GM12878 (cell line): ENCODE results near the gene MALRD1. TPM values are rescaled to one million over a fixed set of nuclear protein-coding genes. Genes with fewer than 3 reads are reported as not detected.

Source experiments
- ATAC-seq: fragments of 200-7000 bp; cut with Tn5 transposase; 3 replicates; pipeline ENCODE4 v1.9.1; 2020; ENCODE audit warnings: mild to moderate bottlenecking, moderate library complexity
- BruUV-seq: library from RNA; stranded (reverse); fragments of 400-500 nt; replicated peaks from 2 replicates; lab custom pipeline; 2021; lab: Mats Ljungman, UMichigan
- CTCF ChIA-PET: fragments of 300-600 bp; sonication (Branson Sonifier 250); formaldehyde crosslinking; extraction: SDS; loops from one replicate; lab custom pipeline; 2021; ENCODE audit warnings: inconsistent platforms; lab: Yijun Ruan, JAX
- POLR2A ChIA-PET: fragments of 350-600 bp; formaldehyde crosslinking; extraction: SDS; loops from one replicate; lab custom pipeline; 2021; ENCODE audit warnings: inconsistent platforms; lab: Charles Lee
- RAD21 ChIA-PET: fragments of 300-600 bp; sonication (Branson Sonifier 250); formaldehyde crosslinking; loops from one replicate; lab custom pipeline; 2023; ENCODE audit warnings: antibody characterized with exemption; ENCODE audit not compliant: unreplicated experiment; lab: Charles Lee
- SMC1A ChIA-PET: fragments of 300-600 bp; sonication (Branson Sonifier 250); formaldehyde crosslinking; loops from one replicate; lab custom pipeline; 2023; ENCODE audit not compliant: unreplicated experiment, uncharacterized antibody; lab: Charles Lee
- DNase-seq: peaks from one replicate; pipeline ENCODE4 v3.0.0-alpha.2; 2011; ENCODE audit warnings: low read depth, low spot score
- FAIRE-seq: peaks from 3 replicates; lab custom pipeline; 2011; peaks lifted over from hg19 to GRCh38; lab: Jason Lieb, UNC
- H2AFZ ChIP-seq: 2 replicates; pipeline ENCODE4 v1.6.0; 2011; ENCODE audit warnings: low read depth, low read length, control low read depth; ENCODE audit not compliant: control insufficient read depth
- H3K27ac ChIP-seq: 2 replicates; pipeline ENCODE4 v1.5.1; 2011; ENCODE audit warnings: control low read depth; ENCODE audit not compliant: control insufficient read depth, insufficient read depth
- H3K27me3 ChIP-seq, 2 experiments: replicated peaks in 1 of 2; 2 replicates each; pipeline versions ENCODE4 v1.6.0 to v1.6.1; 2011; ENCODE audit warnings: low read length in 1 of 2; ENCODE audit not compliant: control insufficient read depth in 2 of 2, insufficient read depth in 2 of 2
- H3K36me3 ChIP-seq, 2 experiments: 2 replicates each; pipeline ENCODE4 v1.5.1; 2011; ENCODE audit warnings: low read length in 1 of 2; ENCODE audit not compliant: control insufficient read depth in 2 of 2, insufficient read depth in 2 of 2
- H3K4me1 ChIP-seq: 2 replicates; pipeline ENCODE4 v1.6.1; 2011; ENCODE audit warnings: mild to moderate bottlenecking, low read length, moderate library complexity, mixed read lengths; ENCODE audit not compliant: control insufficient read depth, insufficient read depth
- H3K4me2 ChIP-seq: 2 replicates; pipeline ENCODE4 v1.6.0; 2011; ENCODE audit warnings: control low read depth; ENCODE audit not compliant: control insufficient read depth, insufficient read depth
- H3K4me3 ChIP-seq: fragments of 200-600 bp; sonication (generic); 2 replicates; pipeline ENCODE4 v1.5.1; 2016
- H3K79me2 ChIP-seq: 2 replicates; pipeline ENCODE4 v1.6.0; 2011; ENCODE audit warnings: low read length; ENCODE audit not compliant: control insufficient read depth, insufficient read depth
- H3K9ac ChIP-seq: 2 replicates; pipeline ENCODE4 v1.8.0; 2011; ENCODE audit warnings: low read length, control low read depth, mixed read lengths; ENCODE audit not compliant: control insufficient read depth, insufficient read depth
- H3K9me3 ChIP-seq: replicated peaks from 3 replicates; pipeline ENCODE4 v1.5.1; 2011; ENCODE audit warnings: mild to moderate bottlenecking, low read length; ENCODE audit not compliant: control insufficient read depth, insufficient read depth
- H4K20me1 ChIP-seq: 2 replicates; pipeline ENCODE4 v1.6.0; 2011; ENCODE audit not compliant: control insufficient read depth, insufficient read depth
- BRCA1 ChIP-seq: IDR thresholded peaks from 2 replicates; pipeline ENCODE4 v1.6.1; 2011; ENCODE audit warnings: low read depth, low read length, improper control_type of control experiment
- GABPA ChIP-seq: IDR thresholded peaks from 2 replicates; pipeline ENCODE4 v1.6.1; 2014; ENCODE audit warnings: antibody characterized with exemption, low read depth, mild to moderate bottlenecking, inconsistent platforms
- MTA2 ChIP-seq: fragments of 450-650 bp; IDR thresholded peaks from 2 replicates; pipeline ENCODE4 v1.6.1; 2016; ENCODE audit warnings: low read depth, mild to moderate bottlenecking, moderate library complexity
- MTA3 ChIP-seq: IDR thresholded peaks from 2 replicates; pipeline ENCODE4 v1.6.1; 2012; ENCODE audit warnings: low read length, inconsistent platforms, borderline replicate concordance
- PML ChIP-seq: IDR thresholded peaks from 2 replicates; pipeline ENCODE4 v1.6.1; 2012; ENCODE audit warnings: low read length, inconsistent platforms
- SMAD1 ChIP-seq: fragments of 450-650 bp; IDR thresholded peaks from 2 replicates; pipeline ENCODE4 v1.6.1; 2018; ENCODE audit warnings: mild to moderate bottlenecking, low read depth; ENCODE audit not compliant: partially characterized antibody
- TCF3 ChIP-seq: IDR thresholded peaks from 2 replicates; pipeline ENCODE4 v1.6.1; 2012; ENCODE audit warnings: low read depth, mild to moderate bottlenecking, low read length, borderline replicate concordance; ENCODE audit not compliant: insufficient read depth
- YY1 ChIP-seq: IDR thresholded peaks from 2 replicates; pipeline ENCODE4 v1.6.1; 2011; ENCODE audit warnings: low read depth, mild to moderate bottlenecking, low read length
- ZBTB4 ChIP-seq: fragments of 450-650 bp; formaldehyde crosslinking; IDR thresholded peaks from 2 replicates; pipeline ENCODE4 v1.4.0; 2022; ENCODE audit warnings: mild to moderate bottlenecking, moderate library complexity
- ZNF217 ChIP-seq: fragments of 450-650 bp; IDR thresholded peaks from 2 replicates; pipeline ENCODE4 v1.6.1; 2017; ENCODE audit warnings: antibody characterized with exemption, mild to moderate bottlenecking
- ZNF274 ChIP-seq: IDR thresholded peaks from one replicate; pipeline ENCODE4 v1.8.0; 2011; ENCODE audit not compliant: insufficient read length, insufficient read depth
- ZSCAN29 ChIP-seq: fragments of 450-650 bp; IDR thresholded peaks from 2 replicates; pipeline ENCODE4 v1.6.1; 2017; ENCODE audit warnings: mild to moderate bottlenecking, moderate library complexity
- WGBS: methylation state at CpG from one replicate; pipeline ENCODE4 v1.1.6; 2016; ENCODE audit warnings: low lambda C conversion rate; ENCODE audit not compliant: insufficient replicate concordance, insufficient coverage; ENCODE audit errors: missing lambda C conversion rate; 5-methylcytosine and 5-hydroxymethylcytosine counted together
- in situ Hi-C: fragments of 300-500 bp; cut with MboI; formaldehyde crosslinking; loops from 9 replicates; pipeline ENCODE4 v1.14.3; 2018; ENCODE audit warnings: mixed read lengths
- intact Hi-C: fragments of 100-400 bp; cut with micrococcal nuclease; formaldehyde crosslinking; loops from one replicate; pipeline ENCODE4 v1.14.2; 2022; ENCODE audit not compliant: unreplicated experiment
- polyA plus RNA-seq, 11 experiments: library from polyadenylated mRNA; depleted of rRNA in 4 of 11; unstranded in 6 of 11; stranded (reverse) in 5 of 11; fragments of >200 nt; fragmentation: Nextera tagmentation in 4 of 11; fragmentation: Illumina TruSeq in 1 of 11; extraction: Ambion mirVana in 4 of 11; extraction: Trizol in 1 of 11; gene quantifications; 1 replicate in 1 of 11; 2 replicates in 10 of 11; pipeline versions ENCODE4 v1.2.1 to v1.2.3, GENCODE V29; 2011 to 2016; ENCODE audit warnings: inconsistent platforms in 2 of 11, missing spikeins in 2 of 11, low read depth in 1 of 11
- total RNA-seq, 4 experiments: library from RNA; depleted of rRNA in 3 of 4; stranded (reverse); fragments of >200 nt in 3 of 4; fragmentation: Illumina TruSeq in 1 of 4; extraction: Trizol in 1 of 4; gene quantifications; 2 replicates each; pipeline versions ENCODE4 v1.2.1 to v1.2.3, GENCODE V29; 2013 to 2021
- TF ChIP-seq, protein P1 (sequence below): IDR thresholded peaks from 2 replicates; pipeline ENCODE4 v1.6.1; 2011; ENCODE audit warnings: mild to moderate bottlenecking, low read depth, low read length, moderate library complexity; ENCODE audit not compliant: insufficient replicate concordance

The MALRD1 gene
- total and polyA plus RNA-seq, 10 of the 15 experiments (the other 5 are each of a cell fraction or from before 2014, with no cell fraction given): 0.12 to 6.6 (median 0.26) TPM; not detected in 2

DNA sequence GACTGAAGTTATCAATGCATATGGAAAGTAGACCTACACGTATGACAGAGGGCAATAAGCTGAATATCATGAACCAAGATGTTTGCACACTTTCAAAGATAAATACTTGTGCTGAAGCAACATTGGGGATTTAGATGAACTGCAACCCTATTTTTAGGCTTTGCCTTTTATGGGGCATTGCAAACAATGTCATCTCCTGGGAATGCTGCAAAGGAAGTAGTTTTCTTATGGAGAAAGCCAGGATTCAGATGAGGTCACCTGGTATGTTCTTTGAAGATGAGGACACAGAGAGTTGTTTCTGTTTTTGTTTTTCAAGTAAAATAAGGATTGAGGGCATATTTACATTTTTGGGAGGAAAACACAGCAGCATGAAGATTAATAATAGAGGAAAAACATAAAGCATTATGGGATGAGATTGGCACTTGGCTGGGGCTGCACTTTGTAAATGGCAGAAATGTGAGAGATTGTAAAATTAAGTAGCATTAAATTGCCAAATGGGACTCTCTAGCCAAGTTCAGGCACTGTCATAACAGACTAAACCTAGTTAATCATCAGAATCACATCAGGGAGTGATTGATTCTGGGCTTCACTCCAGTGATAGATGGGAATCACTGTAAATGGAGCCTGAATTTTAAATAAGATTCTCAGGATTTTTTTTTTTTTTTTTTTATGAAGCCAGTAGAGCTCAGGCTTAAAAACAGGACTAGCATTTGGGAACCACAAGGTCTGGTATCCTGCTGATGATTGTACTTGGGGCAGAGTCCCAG is 63.1 kb downstream of the MALRD1 start:
- ChIA-PET CTCF (no interaction called here), SMC1A (interaction anchor here (0.6 kb wide), 1 partner anchor 10 kb away, joined by 4 read pairs; no protein-coding TSS in a partner anchor), POLR2A (interaction anchor here (0.6 to 0.7 kb wide), 3 partner anchors 469 to 1106 kb away, joined by 3 to 4 read pairs (median 4); no protein-coding TSS in a partner anchor), RAD21 (no interaction called here)
- no peak overlapping the region for H3K4me3 ChIP-seq
- no peak for TF ChIP-seq ZBTB4 (CRISPR knock-in tag)
- TF ChIP-seq ZNF274: no peak
- TF ChIP-seq GABPA: no peak
- TF ChIP-seq ZSCAN29: no peak
- no peak for TF ChIP-seq MTA3
- no peak for TF ChIP-seq PML
- TF ChIP-seq MTA2: no peak
- no peak for TF ChIP-seq BRCA1
- TF ChIP-seq, protein P1, sequence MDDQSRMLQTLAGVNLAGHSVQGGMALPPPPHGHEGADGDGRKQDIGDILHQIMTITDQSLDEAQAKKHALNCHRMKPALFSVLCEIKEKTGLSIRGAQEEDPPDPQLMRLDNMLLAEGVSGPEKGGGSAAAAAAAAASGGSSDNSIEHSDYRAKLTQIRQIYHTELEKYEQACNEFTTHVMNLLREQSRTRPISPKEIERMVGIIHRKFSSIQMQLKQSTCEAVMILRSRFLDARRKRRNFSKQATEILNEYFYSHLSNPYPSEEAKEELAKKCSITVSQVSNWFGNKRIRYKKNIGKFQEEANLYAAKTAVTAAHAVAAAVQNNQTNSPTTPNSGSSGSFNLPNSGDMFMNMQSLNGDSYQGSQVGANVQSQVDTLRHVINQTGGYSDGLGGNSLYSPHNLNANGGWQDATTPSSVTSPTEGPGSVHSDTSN: no peak
- no peak for TF ChIP-seq TCF3
- no peak for TF ChIP-seq SMAD1
- no peak for TF ChIP-seq YY1
- no peak for TF ChIP-seq ZNF217
- no peaks in the 10 kb centered on the region for H3K27me3 ChIP-seq
- no TSS peak for BruUV-seq
- intact Hi-C loops (no loop called here), in situ Hi-C loops (no loop called here)
- H2AFZ ChIP-seq: no peak overlapping the region
- H4K20me1 ChIP-seq: no peaks in the 10 kb centered on the region
- FAIRE-seq (no peak), ATAC-seq (no peak), DNase-seq (no peak)
- no peaks in the 10 kb centered on the region for H3K4me1 ChIP-seq
- H3K27ac ChIP-seq: no peak overlapping the region
- no peak overlapping the region for H3K4me2 ChIP-seq
- no peak overlapping the region for H3K9ac ChIP-seq
- no peaks in the 10 kb centered on the region; the same call in 2 of the 3 replicates for H3K9me3 ChIP-seq
- H3K36me3 ChIP-seq: no peaks in the 10 kb centered on the region
- H3K79me2 ChIP-seq: no peaks in the 10 kb centered on the region
- 0% methylated on average over 1 of the region's 1 CpG for WGBS
